GM06990 (cell line): ENCODE results near the gene TIMM44.

Experiments used
- DNase-seq: peaks from one replicate; pipeline ENCODE4 v3.0.0-alpha.2; 2011; ENCODE audit not compliant: insufficient read length; ENCODE audit errors: extremely low read depth
- H3K27me3 ChIP-seq: replicated peaks from 2 replicates; pipeline ENCODE4 v1.6.0; 2011; ENCODE audit warnings: low read length; ENCODE audit not compliant: control insufficient read depth, insufficient read depth
- H3K36me3 ChIP-seq: 2 replicates; pipeline ENCODE4 v1.5.1; 2011; ENCODE audit warnings: low read length; ENCODE audit not compliant: control insufficient read depth, insufficient read depth
- H3K4me3 ChIP-seq: replicated peaks from 2 replicates; pipeline ENCODE4 v1.5.1; 2011; ENCODE audit warnings: low read depth, mild to moderate bottlenecking, control low read depth, low read length
- TF ChIP-seq, protein P1 (sequence below): IDR thresholded peaks from 2 replicates; pipeline ENCODE4 v1.5.1; 2011; ENCODE audit warnings: low read length, control low read depth, mild to moderate bottlenecking, inconsistent platforms; ENCODE audit not compliant: insufficient read depth, poor library complexity, severe bottlenecking

Gene TIMM44

DNA sequence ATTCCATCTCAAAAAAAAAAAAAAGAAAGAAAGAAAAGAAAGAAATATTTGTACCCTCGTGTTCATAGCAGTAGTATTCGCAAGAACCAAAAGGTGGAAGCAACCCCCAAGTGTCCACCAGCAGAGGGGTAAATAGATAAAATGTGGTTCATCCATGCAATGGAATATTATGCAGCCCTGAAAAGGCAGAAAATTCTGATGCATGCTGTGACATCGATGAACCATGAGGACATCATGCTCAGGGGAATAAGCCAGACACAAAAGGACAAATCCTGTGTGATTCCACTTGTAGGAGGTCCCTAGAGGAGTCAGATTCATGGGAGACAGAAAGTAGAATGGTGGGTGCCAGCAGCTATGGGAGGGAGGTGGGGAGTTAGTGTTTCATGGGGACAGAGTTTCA lies 61.6 kb downstream of the TIMM44 start:
- DNase-seq, result no peak
- no peak overlapping the region for H3K4me3 ChIP-seq
- TF ChIP-seq, protein P1, sequence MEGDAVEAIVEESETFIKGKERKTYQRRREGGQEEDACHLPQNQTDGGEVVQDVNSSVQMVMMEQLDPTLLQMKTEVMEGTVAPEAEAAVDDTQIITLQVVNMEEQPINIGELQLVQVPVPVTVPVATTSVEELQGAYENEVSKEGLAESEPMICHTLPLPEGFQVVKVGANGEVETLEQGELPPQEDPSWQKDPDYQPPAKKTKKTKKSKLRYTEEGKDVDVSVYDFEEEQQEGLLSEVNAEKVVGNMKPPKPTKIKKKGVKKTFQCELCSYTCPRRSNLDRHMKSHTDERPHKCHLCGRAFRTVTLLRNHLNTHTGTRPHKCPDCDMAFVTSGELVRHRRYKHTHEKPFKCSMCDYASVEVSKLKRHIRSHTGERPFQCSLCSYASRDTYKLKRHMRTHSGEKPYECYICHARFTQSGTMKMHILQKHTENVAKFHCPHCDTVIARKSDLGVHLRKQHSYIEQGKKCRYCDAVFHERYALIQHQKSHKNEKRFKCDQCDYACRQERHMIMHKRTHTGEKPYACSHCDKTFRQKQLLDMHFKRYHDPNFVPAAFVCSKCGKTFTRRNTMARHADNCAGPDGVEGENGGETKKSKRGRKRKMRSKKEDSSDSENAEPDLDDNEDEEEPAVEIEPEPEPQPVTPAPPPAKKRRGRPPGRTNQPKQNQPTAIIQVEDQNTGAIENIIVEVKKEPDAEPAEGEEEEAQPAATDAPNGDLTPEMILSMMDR, result no peak
- H3K36me3 ChIP-seq, result no peaks in the 10 kb centered on the region
- H3K27me3 ChIP-seq, result no peaks in the 10 kb centered on the region

DNA sequence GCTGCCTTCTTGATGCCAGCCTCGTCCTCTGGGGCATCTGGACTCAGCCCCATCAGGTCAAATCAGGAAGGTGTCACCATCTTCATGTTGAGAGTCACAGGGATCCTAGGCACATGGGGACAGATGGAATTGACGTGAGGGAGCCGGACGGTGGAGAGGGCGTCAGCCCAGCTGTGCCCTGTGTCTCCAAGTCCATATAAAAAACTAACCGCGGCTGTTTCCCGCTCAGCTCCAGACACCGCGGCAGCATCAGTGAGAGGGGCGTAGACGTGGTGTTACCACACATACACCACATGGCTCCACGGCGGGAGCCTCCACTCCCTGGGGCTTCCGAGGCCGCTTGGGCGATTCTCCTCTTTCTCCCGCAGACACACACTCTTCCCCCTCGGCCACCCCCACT lies 63.6 kb downstream of the TIMM44 start:
- Histone ChIP-seq H3K36me3 (no peaks in the 10 kb centered on the region), H3K4me3 (no peak overlapping the region), H3K27me3 (no peaks in the 10 kb centered on the region)
- no peak for DNase-seq
- TF ChIP-seq, protein P1, result no peak

DNA sequence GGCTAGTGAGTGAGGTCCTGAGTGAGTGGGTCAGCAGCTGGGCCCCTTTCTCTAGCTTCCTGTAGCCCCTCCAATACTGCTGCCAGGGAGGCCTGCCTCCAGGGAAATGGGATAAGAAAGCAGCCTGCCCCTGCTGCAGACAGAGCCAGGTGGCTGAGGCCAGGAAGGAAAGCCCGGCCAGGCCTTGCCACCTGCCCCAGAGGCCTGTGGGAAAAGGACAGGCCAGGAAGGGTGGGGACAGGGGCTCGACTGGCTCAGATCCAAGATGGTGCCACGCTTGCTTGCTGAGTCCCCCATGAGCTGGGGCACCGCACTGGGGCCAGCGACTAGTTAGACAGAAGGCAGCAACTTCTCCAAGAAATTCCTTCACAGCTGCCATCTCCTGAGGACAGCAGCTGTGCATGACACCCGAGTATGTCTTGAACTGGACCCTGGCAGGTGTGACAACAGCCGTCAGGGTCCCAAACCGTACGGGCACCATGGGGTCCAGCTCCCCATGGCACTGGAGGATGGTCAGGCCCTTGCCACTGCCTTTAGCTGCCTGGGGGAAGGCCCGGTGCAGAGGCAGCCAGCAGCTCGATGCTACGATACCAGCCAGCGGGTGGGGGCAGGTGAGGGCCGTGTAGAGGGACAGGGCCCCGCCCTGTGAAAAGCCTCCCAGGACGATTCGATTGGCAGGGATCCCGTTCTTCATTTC lies 64.2 kb downstream of the TIMM44 start:
- H3K36me3 ChIP-seq, result no peaks in the 10 kb centered on the region
- no peak for DNase-seq
- TF ChIP-seq, protein P1, result no peak
- no peaks in the 10 kb centered on the region for H3K27me3 ChIP-seq
- H3K4me3 ChIP-seq, result no peak overlapping the region

DNA sequence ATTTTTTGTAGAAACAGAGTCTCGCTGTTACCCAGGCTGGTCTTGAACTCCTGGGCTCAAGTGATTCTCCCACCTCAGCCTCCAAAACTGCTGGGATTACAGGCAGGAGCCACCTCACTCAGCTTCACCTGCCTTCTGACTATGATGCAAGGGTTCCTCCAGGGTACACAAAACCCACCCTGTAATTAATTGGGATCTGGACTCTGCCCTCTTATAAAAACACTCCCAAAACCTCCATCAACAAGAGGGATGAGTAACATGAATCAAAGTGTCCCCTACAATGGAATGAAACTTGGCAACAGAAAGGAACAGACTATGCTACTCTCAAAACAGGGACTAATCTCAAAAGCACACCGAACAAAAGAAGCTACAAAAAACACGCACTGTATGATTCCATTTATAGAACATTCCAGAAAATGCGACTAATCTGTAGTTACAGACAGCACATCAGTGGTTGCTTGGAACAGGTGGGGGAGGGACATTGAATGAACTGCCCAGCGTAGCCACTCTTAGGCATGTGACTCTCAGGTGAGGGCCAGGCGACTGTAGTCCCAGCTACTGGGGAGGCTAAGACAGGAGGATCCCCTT lies 66.1 kb downstream of the TIMM44 start:
- Histone ChIP-seq H3K36me3 (no peaks in the 10 kb centered on the region), H3K27me3 (no peaks in the 10 kb centered on the region), H3K4me3 (no peak overlapping the region)
- no peak for DNase-seq
- TF ChIP-seq, protein P1, result no peak
